ENCODE measurements around the gene SIK3.
"Not testable (repeated sequence)": the region's sequence is repeated elsewhere in the genome, so short reads cannot be mapped to it uniquely, and the experiment has no call there.

SIK3 gene

GRCh38 chr11:117098269-117099232 is at the start of gene SIK3:
Gene SIK3 (minus strand): TSS chr11:117098428. CDS start chr11:117098415, 13 bp downstream.
- TF ChIP-seq CTCF (IDR thresholded peaks at IDR 0.05; ENCODE audit: low read depth, low read length): peak; percentile 55
- DNase-seq (ENCODE audit: low read depth, low spot score): peak; percentile 91
- in situ Hi-C loops (cut with HindIII; ENCODE audit: low sequenced_read_pairs): no loop called here
- peak within 1 kb of the TSS; percentile 85 for H3K4me3 ChIP-seq (ENCODE audit: low read depth, low read length)

- no peak for TF ChIP-seq CTCF (IDR thresholded peaks at IDR 0.05; ENCODE audit: low read depth, low read length)
- no peak overlapping the region for H3K4me3 ChIP-seq (ENCODE audit: low read depth, low read length)
- DNase-seq (ENCODE audit: low read depth, low spot score): peak; percentile 18
- in situ Hi-C loops (cut with HindIII; ENCODE audit: low sequenced_read_pairs): no loop called here
These were observed 48.3 kb upstream of the SIK3 start for GRCh38 chr11:117146521-117146920.

- peak; percentile 33 for TF ChIP-seq CTCF (IDR thresholded peaks at IDR 0.05; ENCODE audit: low read depth, low read length)
- in situ Hi-C loops (cut with HindIII; ENCODE audit: low sequenced_read_pairs): no loop called here
- peak overlapping the region; percentile 82 for H3K4me3 ChIP-seq (ENCODE audit: low read depth, low read length)
- peak; percentile 41 for DNase-seq (ENCODE audit: low read depth, low spot score)
These were observed 47.1 kb upstream of the SIK3 start for GRCh38 chr11:117145393-117145761.

- in situ Hi-C loops (cut with HindIII; ENCODE audit: low sequenced_read_pairs): no loop called here
- no peak for TF ChIP-seq CTCF (IDR thresholded peaks at IDR 0.05; ENCODE audit: low read depth, low read length)
- H3K4me3 ChIP-seq (ENCODE audit: low read depth, low read length): peak overlapping the region; percentile 82
- DNase-seq (ENCODE audit: low read depth, low spot score): peak; percentile 65
These were observed 46.5 kb upstream of the SIK3 start for GRCh38 chr11:117144477-117145392.

GRCh38 chr11:117143871-117144476 is 45.7 kb upstream of the SIK3 start, which contains the start of gene PAFAH1B2:
Gene PAFAH1B2 (plus strand): TSS chr11:117144287. CDS start chr11:117152448, 8,161 bp downstream.
- in situ Hi-C loops (cut with HindIII; ENCODE audit: low sequenced_read_pairs): no loop called here
- peak; percentile 93 for DNase-seq (ENCODE audit: low read depth, low spot score)
- TF ChIP-seq CTCF (IDR thresholded peaks at IDR 0.05; ENCODE audit: low read depth, low read length): no peak
- peak within 1 kb of the TSS; percentile 82 for H3K4me3 ChIP-seq (ENCODE audit: low read depth, low read length)

GRCh38 chr11:117143390-117143789 is 45.2 kb upstream of the SIK3 start:
- in situ Hi-C loops (cut with HindIII; ENCODE audit: low sequenced_read_pairs): no loop called here
- peak; percentile 65 for DNase-seq (ENCODE audit: low read depth, low spot score)
- no peak for TF ChIP-seq CTCF (IDR thresholded peaks at IDR 0.05; ENCODE audit: low read depth, low read length)
- H3K4me3 ChIP-seq (ENCODE audit: low read depth, low read length): peak overlapping the region; percentile 82

GRCh38 chr11:117137223-117138086 is 39.2 kb upstream of the SIK3 start:
- in situ Hi-C loops (cut with HindIII; ENCODE audit: low sequenced_read_pairs); DNase-seq (ENCODE audit: low read depth, low spot score); H3K4me3 ChIP-seq (ENCODE audit: low read depth, low read length): not testable (repeated sequence)

GRCh38 chr11:117134979-117135378 is 36.8 kb upstream of the SIK3 start:
- DNase-seq (ENCODE audit: low read depth, low spot score); in situ Hi-C loops (cut with HindIII; ENCODE audit: low sequenced_read_pairs); H3K4me3 ChIP-seq (ENCODE audit: low read depth, low read length): not testable (repeated sequence)
